Measurements from ENCODE around the gene EYS. TPM values are rescaled to one million over a fixed set of nuclear protein-coding genes. Genes with fewer than 3 reads are reported as not detected.

Gene EYS
- total and polyA plus RNA-seq, 4 donors: 0.08 to 0.63 (median 0.36) TPM

DNA sequence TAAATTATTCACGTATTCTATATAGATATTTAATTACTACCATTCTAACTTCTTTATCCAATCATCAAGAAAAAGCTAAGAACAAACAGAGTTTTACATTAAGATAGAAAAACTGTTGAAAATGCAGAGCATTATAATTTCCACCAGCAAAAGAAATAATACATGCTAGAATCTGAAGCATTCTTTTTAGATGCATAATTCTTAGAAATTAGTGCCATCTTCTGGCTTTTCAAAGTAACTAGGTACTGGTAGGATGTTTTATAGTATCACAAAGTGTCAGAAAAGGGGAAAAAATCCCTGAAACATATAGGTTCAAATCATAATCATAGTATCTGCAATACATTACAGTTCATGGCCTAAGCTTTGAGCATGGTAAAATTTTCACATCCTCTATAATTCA is 1892.6 kb downstream of the EYS start:
- Histone ChIP-seq H3K27me3 (ENCODE audit: control insufficient read depth in 4 of 4, insufficient read depth in 4 of 4, low read length in 3 of 4) (no peaks in the 10 kb centered on the region), H3K4me1 (ENCODE audit: control insufficient read depth in 4 of 4, insufficient read depth in 4 of 4, low read length in 3 of 4) (no peaks in the 10 kb centered on the region), H3K9ac (ENCODE audit: low read depth in 1 of 2, low read length in 2 of 2) (no peak overlapping the region), H3K36me3 (ENCODE audit: control insufficient read depth in 4 of 4, insufficient read depth in 3 of 4, low read depth in 1 of 4, low read length in 3 of 4) (no peaks in the 10 kb centered on the region), H3K9me3 (ENCODE audit: control insufficient read depth in 4 of 4, low read length in 3 of 4) (no peaks in the 10 kb centered on the region), H3K4me3 (ENCODE audit: low read depth in 1 of 3, low read length in 3 of 3) (no peak overlapping the region), H3K27ac (ENCODE audit: low read depth in 1 of 2, low read length in 2 of 2) (no peak overlapping the region)
- TF ChIP-seq RAD21 (IDR thresholded peaks at IDR 0.05) (peak; percentile 10 to 42), FOXA1 (IDR thresholded peaks at IDR 0.05) (no peak)
- TF ChIP-seq, protein P1, sequence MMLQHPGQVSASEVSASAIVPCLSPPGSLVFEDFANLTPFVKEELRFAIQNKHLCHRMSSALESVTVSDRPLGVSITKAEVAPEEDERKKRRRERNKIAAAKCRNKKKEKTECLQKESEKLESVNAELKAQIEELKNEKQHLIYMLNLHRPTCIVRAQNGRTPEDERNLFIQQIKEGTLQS (IDR thresholded peaks at IDR 0.05): no peak
- no peak for DNase-seq (ENCODE audit: low spot score)
- WGBS: 85% methylated on average over 1 of the region's 1 CpG

DNA sequence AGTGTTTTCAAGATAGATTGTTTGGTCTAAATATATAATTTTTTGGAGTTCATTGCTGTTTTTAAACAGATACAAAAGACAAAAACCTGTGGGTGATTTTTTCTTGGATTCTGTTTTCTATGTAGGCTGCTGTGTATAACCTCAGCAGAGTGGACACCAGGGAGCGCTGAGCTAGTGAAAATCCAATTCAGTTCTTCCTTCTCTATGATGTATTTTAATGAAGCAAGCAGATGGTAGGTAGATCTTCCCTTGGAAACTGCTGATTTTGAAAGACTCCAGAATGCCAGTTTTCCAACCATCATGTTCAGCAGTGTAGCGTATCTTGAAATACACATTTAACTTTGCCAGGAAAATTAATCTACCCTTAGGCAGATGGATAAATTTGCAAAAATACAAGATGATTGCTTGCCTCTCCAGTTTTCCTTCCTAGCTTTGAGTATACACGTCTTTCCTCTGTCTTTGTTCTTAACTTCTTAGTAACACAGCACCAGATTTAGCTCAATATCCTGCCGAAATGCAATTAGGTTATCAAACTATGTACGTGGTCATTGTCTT is 1893.4 kb downstream of the EYS start:
- WGBS: 80% methylated on average over 5 of the region's 5 CpGs
- Histone ChIP-seq H3K27me3 (ENCODE audit: control insufficient read depth in 4 of 4, insufficient read depth in 4 of 4, low read length in 3 of 4) (no peaks in the 10 kb centered on the region), H3K4me3 (ENCODE audit: low read depth in 1 of 3, low read length in 3 of 3) (no peak overlapping the region), H3K9ac (ENCODE audit: low read depth in 1 of 2, low read length in 2 of 2) (no peak overlapping the region), H3K36me3 (ENCODE audit: control insufficient read depth in 4 of 4, insufficient read depth in 3 of 4, low read depth in 1 of 4, low read length in 3 of 4) (no peaks in the 10 kb centered on the region), H3K4me1 (ENCODE audit: control insufficient read depth in 4 of 4, insufficient read depth in 4 of 4, low read length in 3 of 4) (no peaks in the 10 kb centered on the region), H3K27ac (ENCODE audit: low read depth in 1 of 2, low read length in 2 of 2) (no peak overlapping the region), H3K9me3 (ENCODE audit: control insufficient read depth in 4 of 4, low read length in 3 of 4) (no peaks in the 10 kb centered on the region)
- TF ChIP-seq HNF4A (conservative IDR thresholded peaks at IDR 0.05) (no peak), NR2F2 (IDR thresholded peaks at IDR 0.05) (no peak), FOXA1 (IDR thresholded peaks at IDR 0.05) (no peak), CTCF (IDR thresholded peaks at IDR 0.05; ENCODE audit: low read depth, low read length, missing input control) (no peak), HNF4G (IDR thresholded peaks at IDR 0.05) (no peak), TAF1 (conservative IDR thresholded peaks at IDR 0.05) (no peak), YY1 (IDR thresholded peaks at IDR 0.05) (no peak)
- TF ChIP-seq, protein P1 (IDR thresholded peaks at IDR 0.05): no peak
- DNase-seq (ENCODE audit: low spot score): no peak

GRCh38 chr6:63808576-63808975 is 1898.5 kb downstream of the EYS start:
- Histone ChIP-seq H3K9ac (ENCODE audit: low read depth in 1 of 2, low read length in 2 of 2) (no peak overlapping the region), H3K4me1 (ENCODE audit: control insufficient read depth in 4 of 4, insufficient read depth in 4 of 4, low read length in 3 of 4) (peaks cover 0 to 22% (median 13%) of the 10 kb centered on the region in 4 donors), H3K36me3 (ENCODE audit: control insufficient read depth in 4 of 4, insufficient read depth in 3 of 4, low read depth in 1 of 4, low read length in 3 of 4) (no peaks in the 10 kb centered on the region), H3K27ac (ENCODE audit: low read depth in 1 of 2, low read length in 2 of 2) (no peak overlapping the region), H3K4me3 (ENCODE audit: low read depth in 1 of 3, low read length in 3 of 3) (no peak overlapping the region), H3K27me3 (ENCODE audit: control insufficient read depth in 4 of 4, insufficient read depth in 4 of 4, low read length in 3 of 4) (no peaks in the 10 kb centered on the region), H3K9me3 (ENCODE audit: control insufficient read depth in 4 of 4, low read length in 3 of 4) (no peaks in the 10 kb centered on the region)
- TF ChIP-seq MAX (IDR thresholded peaks at IDR 0.05): no peak
- DNase-seq (ENCODE audit: low spot score): no peak
- WGBS: 78% methylated on average over 2 of the region's 2 CpGs

DNA sequence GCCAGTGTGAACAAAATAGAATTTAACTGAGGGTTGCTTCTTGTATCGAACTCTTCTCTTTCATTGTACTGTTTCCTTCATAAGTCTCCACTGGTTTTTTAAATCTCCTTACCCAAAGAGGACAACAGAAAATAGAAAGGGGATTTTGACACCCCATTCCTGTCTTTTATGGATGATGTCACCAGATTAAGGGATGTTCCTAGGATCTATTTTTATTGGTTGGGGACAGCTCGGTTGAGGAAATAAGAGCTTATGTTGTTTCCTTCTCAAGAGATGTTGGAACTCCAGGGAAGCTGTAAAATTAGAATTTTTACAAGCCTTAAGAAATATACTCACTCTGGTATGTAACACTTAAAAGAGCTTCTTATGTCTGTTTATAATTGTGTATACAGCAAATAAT is 1900.0 kb downstream of the EYS start:
- H3K27me3 ChIP-seq (ENCODE audit: control insufficient read depth in 4 of 4, insufficient read depth in 4 of 4, low read length in 3 of 4): no peaks in the 10 kb centered on the region
- peaks cover 0 to 22% (median 13%) of the 10 kb centered on the region in 4 donors for H3K4me1 ChIP-seq (ENCODE audit: control insufficient read depth in 4 of 4, insufficient read depth in 4 of 4, low read length in 3 of 4)
- no peaks in the 10 kb centered on the region for H3K36me3 ChIP-seq (ENCODE audit: control insufficient read depth in 4 of 4, insufficient read depth in 3 of 4, low read depth in 1 of 4, low read length in 3 of 4)
- no peaks in the 10 kb centered on the region for H3K9me3 ChIP-seq (ENCODE audit: control insufficient read depth in 4 of 4, low read length in 3 of 4)
- no peak for DNase-seq (ENCODE audit: low spot score)
- no peak overlapping the region for H3K9ac ChIP-seq (ENCODE audit: low read depth in 1 of 2, low read length in 2 of 2)
- WGBS: 79% methylated on average over 2 of the region's 2 CpGs
- no peak overlapping the region for H3K4me3 ChIP-seq (ENCODE audit: low read depth in 1 of 3, low read length in 3 of 3)
- peak overlapping the region; percentile 78 to 85 for H3K27ac ChIP-seq (ENCODE audit: low read depth in 1 of 2, low read length in 2 of 2)
- TF ChIP-seq MAX (IDR thresholded peaks at IDR 0.05): no peak
